Muscle of arm (tissue), 14 donors: Measurements from ENCODE around the gene ZNF683. TPM values are rescaled to one million over a fixed set of nuclear protein-coding genes. Genes with fewer than 3 reads are reported as not detected.
"Not testable (repeated sequence)": the region's sequence is repeated elsewhere in the genome, so short reads cannot be mapped to it uniquely, and the experiment has no call there.

Source experiments
- DNase-seq: peaks from one replicate; pipeline ENCODE4 v3.0.0-alpha.2; 2013
- long read RNA-seq, 11 donors: transcript quantifications; one replicate each; lab custom pipeline, GENCODE V29; 2026
- polyA plus RNA-seq, 12 donors: library from polyadenylated mRNA; unstranded; fragments of 120-200 nt; gene quantifications; one replicate each; pipeline ENCODE4 v1.2.1, GENCODE V29; 2013; ENCODE audit not compliant: insufficient read length in 12 of 12

Gene ZNF683
- polyA plus RNA-seq = under 1 TPM in 1 of 12 donors, not detected in 11; 0.48 TPM
- long read RNA-seq, donor 1 = 0 reads
- long read RNA-seq, donor 2 = 0 reads
- long read RNA-seq, donor 3 = 0 reads
- long read RNA-seq, donor 4 = 0 reads
- long read RNA-seq, donor 5 = 0 reads
- long read RNA-seq, donor 6 = 0 reads
- long read RNA-seq, donor 7 = 0 reads
- long read RNA-seq, donor 8 = 0 reads
- long read RNA-seq, donor 9 = 0 reads
- long read RNA-seq, donor 10 = 0 reads
- long read RNA-seq, donor 11 = 0 reads

DNA sequence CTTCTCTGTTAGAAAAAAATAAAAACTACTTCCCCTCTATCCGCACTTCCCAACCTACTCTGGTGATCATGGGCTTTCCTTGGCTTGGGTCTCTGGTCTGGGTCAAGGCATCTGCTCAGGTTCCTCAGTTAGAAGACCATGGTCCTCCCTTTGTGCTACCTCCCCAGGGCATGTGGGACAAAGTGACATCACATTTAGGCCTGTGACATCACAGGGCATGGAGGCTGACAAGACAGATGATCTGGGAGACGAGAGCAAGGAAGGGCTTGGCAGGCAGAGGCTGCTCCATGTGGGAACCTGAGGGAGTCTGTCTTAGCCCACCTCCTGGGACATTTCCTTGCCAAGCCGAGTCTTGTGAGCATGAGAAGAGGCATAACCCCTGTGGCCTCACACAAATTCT is at the start of gene ZNF683:
TSS of gene ZNF683 (minus strand) at position 140 of the 400 bp plus-strand sequence. CDS start 4,179 bp downstream, outside the sequence.
- DNase-seq = not testable (repeated sequence)

DNA sequence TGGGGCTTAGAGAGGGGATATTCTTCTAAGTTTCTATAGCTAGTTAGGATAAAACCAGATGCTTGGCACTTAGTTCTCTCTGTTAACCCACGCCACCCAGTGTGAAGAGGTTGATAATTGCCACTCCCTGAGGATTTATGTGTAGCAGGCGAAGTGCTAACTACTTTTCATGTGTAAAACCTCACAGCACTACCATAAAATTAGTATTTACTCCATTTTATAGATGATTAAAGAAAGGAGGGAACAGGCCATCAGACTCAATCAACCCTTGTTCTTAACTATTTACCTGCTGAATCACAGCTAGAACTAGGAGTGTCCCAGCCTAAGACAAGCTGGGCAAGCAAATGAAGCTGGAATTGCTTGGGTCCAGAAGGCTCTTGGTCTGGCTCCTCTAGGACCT is 46.9 kb upstream of the ZNF683 start:
- DNase-seq = no peak

DNA sequence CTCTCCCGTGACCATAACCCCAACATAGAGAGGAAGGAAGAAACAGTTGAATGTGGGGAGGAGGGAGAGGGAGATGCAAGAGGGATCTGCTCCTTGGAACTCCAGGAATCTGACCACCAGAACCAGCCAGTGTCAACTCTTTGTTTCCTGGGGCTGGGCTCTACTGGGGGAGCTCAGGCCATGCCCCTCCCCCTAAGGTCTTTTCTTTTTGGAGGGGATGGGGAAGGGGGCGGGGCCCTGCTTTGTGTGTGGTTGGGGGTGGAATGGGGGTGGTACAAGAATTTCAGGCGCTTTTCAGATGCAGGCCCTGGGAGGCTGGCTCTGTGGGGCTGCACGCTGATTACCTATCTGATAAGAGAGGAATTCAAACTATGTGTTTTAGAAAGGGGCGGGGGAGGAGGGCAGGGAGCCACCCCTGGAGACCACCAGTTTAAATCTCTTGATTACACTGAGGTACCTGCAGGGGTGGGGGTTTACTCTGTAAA is 46.4 kb upstream of the ZNF683 start:
- DNase-seq = no peak

DNA sequence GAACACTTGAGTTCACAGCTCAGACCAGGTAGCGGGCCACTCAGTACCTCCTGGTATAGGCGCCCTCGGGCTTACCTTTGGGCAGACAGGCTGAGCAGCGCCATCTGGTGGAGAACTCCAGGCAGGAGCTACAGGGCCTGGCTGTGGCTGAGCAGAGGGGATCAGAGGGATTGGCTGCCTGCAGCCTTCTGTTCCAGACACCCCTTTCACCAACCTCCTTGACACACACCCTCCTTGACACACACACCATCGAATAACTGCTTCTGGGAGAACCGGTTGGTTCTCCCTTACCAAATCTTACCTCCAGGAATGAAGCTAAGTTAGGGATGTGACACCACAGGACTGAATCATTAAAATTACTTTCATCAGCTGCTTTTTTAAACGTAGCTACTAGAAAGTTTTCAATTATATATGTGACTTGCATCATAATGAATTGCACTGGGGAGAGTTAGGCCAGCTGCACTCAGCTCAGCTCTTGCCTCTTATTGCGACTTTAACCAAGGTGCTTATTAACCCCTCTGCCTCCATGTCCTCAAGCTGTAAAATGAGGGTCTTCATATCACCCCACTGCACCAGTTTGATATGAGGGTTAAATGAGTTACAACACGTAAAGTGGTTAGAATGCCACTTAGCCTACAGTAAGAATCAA is 44.7 kb upstream of the ZNF683 start:
- DNase-seq = peak; percentile 39

DNA sequence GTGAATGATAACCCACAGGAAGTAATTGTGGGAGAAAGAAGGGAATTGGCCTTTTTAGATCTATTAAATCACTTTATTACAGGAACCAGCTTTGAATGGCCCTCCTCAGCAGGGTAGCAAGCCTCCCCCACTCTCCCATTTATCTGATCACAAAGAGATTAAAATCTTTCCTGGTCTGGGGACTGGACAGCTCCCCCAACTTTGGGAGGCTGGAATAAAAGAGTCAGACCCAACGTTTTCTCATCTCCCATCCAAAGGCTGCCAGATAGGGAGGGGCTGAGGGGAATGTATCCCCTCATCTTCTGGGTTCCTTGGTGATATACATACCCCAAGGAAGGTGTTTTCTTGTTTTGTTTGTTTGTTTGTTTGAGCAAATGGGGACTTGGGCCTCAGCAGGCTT is 40.5 kb upstream of the ZNF683 start:
- DNase-seq = no peak

DNA sequence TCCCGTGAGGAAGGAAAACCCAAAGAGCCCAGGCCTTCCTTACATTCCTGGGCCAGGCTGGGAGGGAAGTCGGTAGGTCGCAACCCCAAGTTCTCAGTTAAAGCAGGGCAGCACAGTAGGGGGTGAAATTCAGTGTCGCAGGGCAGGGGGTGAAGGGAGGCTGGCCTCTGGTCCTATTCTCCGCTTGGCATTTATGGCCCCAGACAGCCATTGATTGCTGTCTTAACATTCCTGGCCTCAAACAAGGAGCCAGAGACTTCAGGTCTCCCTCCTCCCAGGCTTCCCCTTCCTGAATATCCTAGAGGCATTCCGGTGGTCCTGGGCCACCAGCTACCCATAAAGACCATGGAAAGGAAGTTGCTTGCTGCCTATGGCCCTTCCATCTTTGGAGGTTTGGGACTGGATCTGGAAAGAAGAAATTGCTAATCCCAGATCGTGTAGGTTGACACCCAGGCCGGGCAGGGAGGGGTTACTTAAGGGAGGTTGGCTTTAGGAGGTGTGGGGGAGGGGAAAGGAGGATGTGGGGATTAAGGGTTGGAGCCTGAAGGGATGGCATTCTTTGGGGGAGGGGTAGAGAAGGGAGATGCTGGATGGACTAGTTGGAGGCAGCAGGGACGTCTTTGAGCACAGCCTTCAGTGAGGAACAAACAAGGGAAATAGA is 39.8 kb upstream of the ZNF683 start:
- DNase-seq = no peak

DNA sequence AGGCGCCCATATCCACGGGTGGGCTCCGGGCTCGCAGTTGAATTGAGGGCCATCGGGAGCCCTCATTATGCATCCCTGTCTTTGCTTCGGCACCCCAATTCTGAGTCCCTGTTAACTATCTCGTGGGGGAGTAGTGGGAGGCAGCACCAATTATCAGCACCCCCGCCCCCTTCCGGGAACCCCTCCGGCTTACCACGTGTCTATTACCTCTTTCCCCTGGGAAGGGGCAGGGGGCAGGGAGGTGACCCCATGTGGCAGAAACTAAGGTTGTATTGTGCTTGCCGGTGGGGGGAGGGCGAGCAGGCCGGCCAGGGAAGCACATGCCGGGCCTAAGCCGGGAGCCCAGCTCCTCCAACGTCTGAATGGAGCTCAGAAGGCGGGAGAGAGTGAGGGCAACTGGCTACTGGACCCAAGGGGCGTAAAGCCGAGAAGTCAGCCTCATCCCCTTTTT is 39.1 kb upstream of the ZNF683 start:
- no peak for DNase-seq

DNA sequence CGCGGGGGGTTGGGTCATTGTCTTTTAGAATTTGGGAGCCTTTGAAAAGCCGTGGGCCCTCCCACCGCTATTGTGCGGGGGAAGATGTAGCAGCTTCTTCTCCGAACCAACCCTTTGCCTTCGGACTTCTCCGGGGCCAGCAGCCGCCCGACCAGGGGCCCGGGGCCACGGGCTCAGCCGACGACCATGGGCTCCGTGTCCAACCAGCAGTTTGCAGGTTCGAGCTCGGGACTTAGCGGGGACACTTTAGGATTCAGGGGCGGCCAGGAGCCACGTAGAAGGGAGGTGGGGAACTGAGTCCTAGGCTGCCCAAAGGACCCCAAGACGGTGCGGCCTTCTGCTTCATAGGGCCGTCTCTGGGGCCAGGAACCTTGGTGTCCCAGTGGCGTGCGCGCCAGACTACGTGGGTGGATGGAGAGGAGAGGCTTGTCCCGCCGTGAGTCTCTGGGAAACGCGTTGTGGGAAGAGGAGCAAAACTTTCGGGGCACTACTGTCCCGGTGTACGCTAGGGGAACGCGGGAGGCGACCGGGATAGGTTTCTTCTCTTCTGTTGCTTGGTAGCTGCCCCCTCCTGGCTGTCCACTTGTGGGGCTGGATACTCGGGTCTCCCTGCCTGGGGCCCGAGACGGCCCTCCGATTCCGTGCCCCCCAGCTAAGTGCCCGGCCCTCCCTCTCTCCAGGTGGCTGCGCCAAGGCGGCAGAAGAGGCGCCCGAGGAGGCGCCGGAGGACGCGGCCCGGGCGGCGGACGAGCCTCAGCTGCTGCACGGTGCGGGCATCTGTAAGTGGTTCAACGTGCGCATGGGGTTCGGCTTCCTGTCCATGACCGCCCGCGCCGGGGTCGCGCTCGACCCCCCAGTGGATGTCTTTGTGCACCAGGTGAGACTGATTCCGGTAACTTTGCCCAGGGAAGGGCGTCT is 38.4 kb upstream of the ZNF683 start, which contains the start of gene LIN28A:
TSS of gene LIN28A (plus strand) at position 112 of the 918 bp plus-strand sequence. CDS start at position 187, 75 bp downstream.
- DNase-seq = no peak

DNA sequence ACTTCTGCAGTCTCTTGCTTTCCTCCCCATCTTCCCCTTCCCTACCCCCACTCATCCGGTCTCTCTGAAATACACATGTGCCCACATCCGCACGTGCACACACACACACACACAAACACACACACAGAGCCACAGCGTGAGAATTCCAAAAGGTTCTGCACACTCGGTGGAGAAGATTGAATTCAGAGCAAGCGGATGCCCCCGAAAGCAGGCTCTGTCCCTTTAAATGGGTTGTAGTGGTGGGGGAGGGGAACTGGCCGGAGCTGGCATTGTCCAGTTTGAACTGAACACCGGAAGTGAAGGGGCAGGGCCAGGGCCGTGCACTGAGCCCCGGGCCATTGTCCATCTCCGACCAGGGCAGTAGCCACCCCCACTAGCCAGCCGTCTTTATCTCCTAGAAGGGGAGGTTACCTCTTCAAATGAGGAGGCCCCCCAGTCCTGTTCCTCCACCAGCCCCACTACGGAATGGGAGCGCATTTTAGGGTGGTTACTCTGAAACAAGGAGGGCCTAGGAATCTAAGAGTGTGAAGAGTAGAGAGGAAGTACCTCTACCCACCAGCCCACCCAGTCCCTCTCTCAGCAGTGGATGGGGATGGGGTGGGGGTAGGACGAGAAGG is 36.7 kb upstream of the ZNF683 start:
- no peak for DNase-seq

DNA sequence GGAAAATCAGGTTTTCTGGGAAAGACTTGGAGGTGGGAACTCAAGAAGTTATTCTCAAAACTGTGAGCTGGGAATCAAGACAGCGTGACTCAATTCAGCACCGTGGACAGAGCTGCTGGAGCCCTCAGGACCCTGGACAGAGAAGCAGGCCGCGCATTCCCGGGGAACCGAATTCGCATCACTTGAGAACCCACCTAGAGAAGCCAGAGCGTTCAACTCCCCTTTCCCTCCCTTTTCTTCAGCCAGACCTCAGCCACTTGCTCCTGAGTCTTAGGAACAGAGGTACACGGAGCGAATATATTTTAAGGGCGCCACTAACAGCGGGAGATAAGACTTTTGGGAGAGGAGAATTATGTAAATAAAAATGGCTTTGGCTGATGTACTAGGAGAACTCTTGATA is 36.1 kb upstream of the ZNF683 start:
- DNase-seq = peak; percentile 89

DNA sequence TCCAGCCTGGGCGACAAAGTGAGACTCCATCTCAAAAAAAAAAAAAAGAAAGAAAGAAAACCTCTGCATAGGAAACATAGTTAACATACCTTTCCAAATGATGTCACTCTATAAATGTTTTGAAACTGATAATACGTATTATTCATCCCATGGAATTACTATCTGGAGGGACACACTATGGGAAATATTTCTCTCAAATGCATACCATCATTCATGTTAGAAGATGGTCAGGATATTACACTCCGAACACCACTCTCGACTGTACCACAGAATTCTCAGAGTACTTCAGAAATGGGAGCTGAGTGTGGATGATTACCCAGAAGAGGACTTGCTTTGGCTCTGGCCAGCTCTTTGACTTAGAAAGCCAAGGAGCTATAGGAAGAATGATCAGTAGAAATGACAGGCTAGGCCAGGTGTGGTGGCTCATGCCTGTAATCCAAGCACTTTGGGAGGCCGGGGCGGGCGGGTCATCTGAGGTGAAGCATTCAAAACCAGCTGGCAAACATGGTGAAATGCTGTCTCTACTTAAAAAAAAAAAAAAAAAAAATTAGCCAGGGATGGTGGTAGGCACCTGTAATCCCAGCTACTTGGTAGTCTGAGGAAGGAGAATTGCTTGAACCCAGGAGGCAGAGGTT is 32.8 kb upstream of the ZNF683 start:
- no peak for DNase-seq

DNA sequence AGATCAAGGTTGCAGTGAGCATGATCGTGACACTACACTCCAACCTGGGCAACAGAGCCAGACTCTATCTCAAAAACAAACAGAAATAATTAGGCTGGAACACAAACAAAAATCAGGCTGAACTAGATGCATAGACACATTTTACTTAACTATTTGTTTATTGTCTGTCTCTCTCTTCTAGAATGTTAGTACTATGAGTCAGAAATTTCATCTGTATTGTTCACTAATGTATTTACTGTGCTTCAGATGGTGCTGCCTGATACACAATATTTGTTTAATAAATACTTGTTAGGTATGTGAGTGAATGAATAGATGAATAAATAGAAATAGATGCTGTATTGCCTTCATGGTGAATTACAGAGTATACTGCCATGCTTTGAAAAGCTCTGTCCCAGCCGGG is 32.1 kb upstream of the ZNF683 start:
- no peak for DNase-seq

DNA sequence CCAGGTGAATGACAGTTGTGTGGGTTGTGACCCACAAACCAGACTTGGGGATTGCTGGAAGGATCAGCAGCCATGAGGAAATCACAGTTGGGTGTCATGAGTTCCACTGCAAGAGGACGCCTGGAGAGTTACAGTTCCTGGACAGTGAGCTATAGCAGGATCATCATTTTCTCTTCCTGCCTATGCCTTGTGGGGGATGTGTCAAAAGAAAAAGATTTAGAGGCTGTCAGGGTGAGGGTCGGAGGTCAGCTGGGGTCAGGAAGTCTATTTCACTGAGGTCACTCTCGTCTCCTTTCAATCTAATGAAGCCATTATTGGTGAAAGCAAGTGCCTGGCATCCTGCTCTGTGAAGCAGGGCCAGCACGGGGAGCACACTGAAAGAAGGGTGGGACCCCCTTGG is 31.1 kb upstream of the ZNF683 start:
- no peak for DNase-seq

DNA sequence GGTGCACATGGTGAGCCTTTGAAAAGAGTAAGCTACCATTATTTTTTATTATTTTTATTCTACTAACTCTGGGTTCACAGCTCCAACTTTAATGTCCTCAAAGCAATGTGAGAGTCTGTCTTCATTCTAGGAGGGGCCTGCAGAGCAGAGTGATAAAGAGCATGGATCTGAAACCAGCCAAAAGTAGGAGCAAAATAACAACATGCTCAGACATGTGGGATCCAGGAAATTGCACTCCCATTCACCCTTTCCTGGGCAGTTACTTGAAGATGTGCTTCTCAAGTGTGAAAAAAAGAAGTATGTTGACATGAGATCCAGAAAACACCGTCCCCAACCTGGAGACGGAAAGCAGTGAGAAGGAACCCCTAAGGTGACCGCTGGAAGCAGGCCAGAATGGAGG is 29.3 kb upstream of the ZNF683 start:
- DNase-seq = no peak

DNA sequence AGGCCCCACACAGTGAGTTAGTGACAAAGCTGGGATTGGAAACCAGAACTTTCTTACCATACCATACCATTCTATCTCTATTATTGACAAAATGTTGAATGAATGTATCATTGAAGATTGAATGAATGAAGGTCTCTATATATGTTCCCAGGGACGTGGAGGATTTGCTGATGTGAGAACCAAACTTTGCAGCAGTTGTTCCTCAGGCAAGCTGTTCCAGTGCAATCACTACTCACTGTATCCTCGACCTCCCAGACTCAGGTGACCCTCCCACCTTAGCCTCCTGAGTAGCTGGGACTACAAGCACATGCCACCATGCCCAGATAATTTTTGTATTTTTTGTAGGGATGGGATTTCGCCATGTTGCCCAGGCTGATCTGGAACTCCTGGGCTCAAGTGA is 26.5 kb upstream of the ZNF683 start:
- no peak for DNase-seq

DNA sequence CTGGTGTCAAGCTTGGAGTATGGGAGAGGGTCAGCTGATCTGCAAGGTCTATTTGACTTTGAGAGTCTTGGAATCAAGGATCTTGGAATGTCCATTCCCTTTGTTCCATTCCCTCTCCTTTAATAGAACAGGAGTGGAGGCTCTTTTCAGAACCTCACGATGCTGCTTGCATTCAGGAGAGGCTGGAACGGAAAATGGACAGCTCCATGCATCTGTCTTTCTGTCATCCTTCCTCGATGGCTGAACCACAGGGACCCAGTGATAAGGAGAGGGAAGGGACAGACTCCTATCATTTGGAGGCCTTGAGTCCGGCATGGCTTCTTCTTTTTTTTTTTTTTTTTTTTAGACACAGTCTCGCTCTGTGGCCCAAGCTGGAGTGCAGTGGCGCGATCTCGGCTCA is 23.2 kb upstream of the ZNF683 start:
- DNase-seq = no peak

DNA sequence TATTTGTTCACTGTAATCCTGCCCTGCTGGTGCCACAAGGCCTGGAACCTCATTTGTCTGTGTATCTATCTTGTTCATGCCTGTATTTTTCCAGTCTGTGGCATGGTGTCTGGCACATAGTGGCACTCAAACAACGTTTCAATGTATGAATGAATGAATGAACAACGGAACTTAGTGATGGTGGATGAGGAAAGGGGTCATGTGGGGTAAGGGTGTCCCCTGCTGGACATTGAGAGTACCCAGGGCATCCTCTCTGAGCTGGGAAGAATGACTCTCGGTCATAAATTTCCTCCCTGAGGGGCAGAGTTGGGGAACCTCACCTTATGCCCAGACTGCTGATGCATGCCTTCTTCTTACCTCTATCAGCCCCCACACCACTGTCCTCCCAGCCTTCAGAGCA is 18.9 kb upstream of the ZNF683 start:
- no peak for DNase-seq

DNA sequence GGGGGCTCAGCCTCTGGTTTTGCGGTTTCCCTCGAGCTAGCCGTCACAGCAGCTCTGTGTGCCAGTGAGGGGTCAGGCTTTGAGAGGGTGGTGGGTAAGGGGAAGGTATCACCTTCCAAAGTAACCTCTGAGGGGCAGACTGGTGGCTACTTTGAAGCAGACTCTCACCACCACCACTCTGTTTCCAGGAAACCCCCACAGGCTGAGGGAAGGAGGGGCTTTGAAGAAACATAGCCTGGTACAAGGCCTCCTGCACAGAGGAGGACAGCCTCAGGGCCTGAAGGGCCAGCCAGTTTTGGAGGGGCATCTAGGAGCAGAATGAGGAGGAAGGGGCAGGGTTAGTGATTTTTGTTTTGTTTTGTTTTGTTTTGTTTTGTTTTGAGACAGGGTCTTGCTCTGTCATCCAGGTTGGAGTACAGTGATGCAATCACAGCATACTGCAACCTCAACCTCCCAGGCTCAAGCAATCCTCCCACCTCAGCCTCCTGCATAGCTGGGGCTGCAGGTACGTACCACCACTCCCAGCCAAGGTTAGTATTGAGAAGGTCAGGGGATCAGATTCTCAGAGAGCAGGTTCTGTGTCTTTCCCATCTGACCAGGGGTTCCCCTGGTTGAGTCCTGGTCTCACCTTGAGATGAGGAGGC is 17.2 kb upstream of the ZNF683 start:
- no peak for DNase-seq

DNA sequence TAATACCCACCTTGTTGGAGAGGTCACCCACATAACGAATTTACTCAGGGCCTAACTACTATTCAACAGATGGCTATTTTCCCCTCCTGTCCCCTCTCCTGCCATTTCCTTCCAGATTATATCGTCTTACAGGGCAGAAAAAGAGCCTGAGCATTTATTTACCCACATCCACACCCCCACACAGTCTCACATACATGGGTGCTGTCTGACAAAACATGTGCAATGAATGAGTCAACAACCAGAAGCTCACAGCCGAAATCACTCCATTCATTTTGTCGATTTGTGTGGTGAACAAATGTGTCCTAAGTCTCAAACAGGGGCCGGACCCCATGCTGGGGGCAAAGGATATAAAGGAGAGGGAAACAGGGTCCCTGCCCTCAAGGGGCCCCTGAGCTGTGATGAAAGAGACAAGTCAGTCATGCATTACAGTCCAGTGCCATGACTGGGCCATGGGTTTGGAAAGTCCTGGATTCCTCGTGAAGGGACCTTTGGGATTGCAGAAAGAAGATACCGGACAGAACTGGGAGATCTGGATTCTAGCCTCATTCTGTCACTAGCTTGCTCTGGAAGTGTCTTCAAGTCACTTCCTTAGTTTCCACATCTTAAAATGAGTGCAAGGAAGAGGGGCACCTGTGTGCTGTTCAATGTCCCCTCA is 16.4 kb upstream of the ZNF683 start:
- DNase-seq = no peak

DNA sequence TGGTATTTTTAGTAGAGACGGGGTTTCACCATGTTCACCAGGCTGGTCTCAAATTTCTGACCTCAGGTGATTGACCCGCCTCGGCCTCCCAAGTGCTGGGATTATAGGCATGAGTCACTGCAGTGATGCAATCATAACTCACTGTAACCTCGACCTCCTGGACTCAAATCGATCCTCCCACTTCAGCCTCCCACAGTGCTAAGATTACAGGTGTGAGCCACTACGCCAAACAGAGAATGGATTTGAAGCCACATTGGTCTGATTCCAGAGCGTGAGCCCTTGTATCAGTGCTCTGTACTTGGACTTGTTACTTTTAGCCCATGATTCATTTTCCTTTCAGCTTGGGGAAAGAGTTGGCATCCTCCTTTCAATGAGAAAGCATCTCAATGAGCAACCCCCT is 14.9 kb upstream of the ZNF683 start:
- no peak for DNase-seq
